Hematopoietic multipotent progenitor cell (in vitro differentiated cells): ENCODE measurements around the gene RIMKLB. TPM values are rescaled to one million over a fixed set of nuclear protein-coding genes. Genes with fewer than 3 reads are reported as not detected.

Experiments used
- DNase-seq, 3 donors: peaks; one replicate each; pipeline ENCODE4 v3.0.0-alpha.2; 2011 to 2015; ENCODE audit warnings: low read depth in 2 of 3, low spot score in 2 of 3
- total RNA-seq: library from RNA; depleted of rRNA; stranded (reverse); fragments of >200 nt; gene quantifications from one replicate; pipeline ENCODE4 v1.2.3, GENCODE V29; 2012

Gene RIMKLB
- total RNA-seq = 48.2 TPM

- peak; percentile 60 to 83 (median 83) for DNase-seq
These were observed at the start of gene RIMKLB for GRCh38 chr12:8697476-8698131. Gene RIMKLB (plus strand): TSS chr12:8697991. CDS start chr12:8713867, 15,876 bp downstream.

GRCh38 chr12:8648576-8649205 lies 49.1 kb upstream of the RIMKLB start:
- DNase-seq = no peak

- no peak for DNase-seq
These were observed 42.4 kb upstream of the RIMKLB start for GRCh38 chr12:8655421-8655820.

GRCh38 chr12:8658346-8658745 lies 39.4 kb upstream of the RIMKLB start:
- no peak for DNase-seq

- DNase-seq = no peak
These were observed 36.8 kb upstream of the RIMKLB start for GRCh38 chr12:8661016-8661415.

GRCh38 chr12:8661751-8662150 lies 36.0 kb upstream of the RIMKLB start:
- DNase-seq = no peak

GRCh38 chr12:8662593-8662992 lies 35.2 kb upstream of the RIMKLB start, which contains the start of gene MFAP5:
Gene MFAP5 (minus strand): TSS chr12:8662826. CDS start chr12:8662104, 722 bp downstream.
- DNase-seq = no peak

- no peak for DNase-seq
These were observed 33.4 kb upstream of the RIMKLB start for GRCh38 chr12:8664228-8664913.

- no peak for DNase-seq
These were observed 32.0 kb upstream of the RIMKLB start for GRCh38 chr12:8665759-8666158.

GRCh38 chr12:8667270-8667669 lies 30.5 kb upstream of the RIMKLB start:
- DNase-seq = peak in 1 of 3 donors; percentile 56

- DNase-seq = no peak
These were observed 29.4 kb upstream of the RIMKLB start for GRCh38 chr12:8668441-8668840.

- DNase-seq = no peak
These were observed 25.4 kb upstream of the RIMKLB start for GRCh38 chr12:8672381-8672780.

- DNase-seq = peak in 1 of 3 donors; percentile 21
These were observed 22.2 kb upstream of the RIMKLB start for GRCh38 chr12:8675591-8676036.

- DNase-seq = no peak
These were observed 21.1 kb upstream of the RIMKLB start for GRCh38 chr12:8676651-8677050.

- no peak for DNase-seq
These were observed 20.4 kb upstream of the RIMKLB start for GRCh38 chr12:8677362-8677761.

- DNase-seq = no peak
These were observed 19.1 kb upstream of the RIMKLB start for GRCh38 chr12:8678661-8679111.

- DNase-seq = no peak
These were observed 17.3 kb upstream of the RIMKLB start for GRCh38 chr12:8680533-8680932.

- DNase-seq = no peak
These were observed 16.5 kb upstream of the RIMKLB start for GRCh38 chr12:8681129-8681884.

GRCh38 chr12:8685051-8685450 lies 12.7 kb upstream of the RIMKLB start:
- DNase-seq = no peak

GRCh38 chr12:8687846-8688601 lies 9.8 kb upstream of the RIMKLB start:
- peak in 2 of 3 donors; percentile 47 to 67 for DNase-seq
